Activated naive CD8-positive, alpha-beta T cell treated with anti-CD3 and anti-CD28 coated beads, Interleukin-2, amount 10 ng/mL, durations not matched to agents 7 days and 5 days (primary cell): Measurements from ENCODE around the gene NAA16. TPM values are rescaled to one million over a fixed set of nuclear protein-coding genes. Genes with fewer than 3 reads are reported as not detected.

ENCODE experiments used
- ATAC-seq: fragments of 150-1000 bp; cut with Tn5 transposase; one replicate; pipeline ENCODE4 v1.10.0; 2021; ENCODE audit warnings: low read depth, moderate library complexity
- POLR2A ChIA-PET: fragments of 350-600 bp; sonication (Branson Sonifier 250); formaldehyde crosslinking; loops from one replicate; lab custom pipeline; 2021; ENCODE audit warnings: antibody characterized with exemption; lab: Charles Lee
- DNase-seq: peaks from one replicate; pipeline ENCODE4 v3.0.0; 2021
- H3K27ac Mint-ChIP-seq: one replicate; pipeline ENCODE4 v1.8.0; 2022; ENCODE audit warnings: mild to moderate bottlenecking, mixed read lengths
- H3K27me3 Mint-ChIP-seq: one replicate; pipeline ENCODE4 v1.8.0; 2022; ENCODE audit warnings: mild to moderate bottlenecking, moderate library complexity, mixed read lengths
- H3K36me3 Mint-ChIP-seq: one replicate; pipeline ENCODE4 v1.8.0; 2021; ENCODE audit warnings: mild to moderate bottlenecking, mixed read lengths
- H3K4me1 Mint-ChIP-seq: one replicate; pipeline ENCODE4 v1.8.0; 2021; ENCODE audit warnings: mixed read lengths
- H3K4me3 Mint-ChIP-seq: one replicate; pipeline ENCODE4 v1.8.0; 2022; ENCODE audit warnings: mild to moderate bottlenecking, moderate library complexity, mixed read lengths
- H3K9me3 Mint-ChIP-seq: one replicate; pipeline ENCODE4 v1.8.0; 2021; ENCODE audit warnings: mixed read lengths
- total RNA-seq, 2 experiments: library from RNA; stranded (reverse); gene quantifications; one replicate each; pipeline ENCODE4 v1.2.3, GENCODE V29; 2021

The NAA16 gene
- total RNA-seq, 2 experiments from 2014 or later = 41.3 to 41.8 TPM

DNA sequence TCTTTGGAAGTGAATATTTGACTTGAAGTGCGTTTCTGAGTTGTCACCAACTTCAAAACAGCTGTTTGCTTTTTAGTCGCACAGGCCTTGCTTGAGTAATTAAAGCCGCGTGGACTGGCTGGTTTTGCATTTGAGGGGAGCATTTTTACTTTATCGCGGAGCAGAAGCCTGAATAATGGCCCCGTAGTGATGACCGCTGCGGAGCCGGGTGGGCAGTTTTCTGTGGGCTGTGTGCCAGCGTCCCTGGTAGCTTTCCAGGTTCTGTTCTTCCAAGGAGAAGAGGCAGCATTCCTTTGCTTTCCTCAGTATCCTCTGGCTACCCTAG lies 1.1 kb downstream of the NAA16 start:
- no peaks in the 10 kb centered on the region for H3K27me3 Mint-ChIP-seq
- H3K9me3 Mint-ChIP-seq = no peaks in the 10 kb centered on the region
- peaks cover 31% of the 10 kb centered on the region for H3K4me1 Mint-ChIP-seq
- DNase-seq (peak; percentile 32), ATAC-seq (no peak)
- POLR2A ChIA-PET = interaction anchor here (0.7 to 0.8 kb wide), 2 partner anchors 10 to 17 kb away, joined by 3 read pairs; no protein-coding TSS in a partner anchor
- peaks cover 4% of the 10 kb centered on the region for H3K36me3 Mint-ChIP-seq
- H3K4me3 Mint-ChIP-seq = peak overlapping the region; percentile 94
- peak overlapping the region; percentile 92 for H3K27ac Mint-ChIP-seq

DNA sequence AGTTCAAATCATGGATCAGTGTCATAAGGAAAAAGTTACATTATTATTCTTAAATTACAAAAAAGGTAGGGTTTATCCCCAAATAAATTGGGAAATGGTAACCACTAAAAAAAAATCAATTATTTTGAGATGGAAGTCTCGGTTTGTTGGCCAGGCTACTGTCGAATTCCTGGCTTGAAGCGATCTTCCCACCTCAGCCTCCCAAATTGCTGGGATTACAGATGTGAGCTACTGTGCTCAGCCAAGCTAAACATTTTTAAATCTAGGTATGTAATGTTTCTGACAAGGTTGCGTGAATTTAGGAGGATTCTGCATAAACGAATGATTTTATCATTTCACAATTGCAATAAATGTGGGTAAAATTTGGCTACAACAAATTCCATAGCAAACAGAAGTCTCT lies 2.0 kb downstream of the NAA16 start:
- Mint-ChIP-seq H3K9me3 (no peaks in the 10 kb centered on the region), H3K4me3 (peak overlapping the region; percentile 65), H3K4me1 (peaks cover 32% of the 10 kb centered on the region), H3K36me3 (peaks cover 11% of the 10 kb centered on the region), H3K27ac (no peak overlapping the region), H3K27me3 (no peaks in the 10 kb centered on the region)
- DNase-seq (no peak), ATAC-seq (no peak)
- POLR2A ChIA-PET = no interaction called here

DNA sequence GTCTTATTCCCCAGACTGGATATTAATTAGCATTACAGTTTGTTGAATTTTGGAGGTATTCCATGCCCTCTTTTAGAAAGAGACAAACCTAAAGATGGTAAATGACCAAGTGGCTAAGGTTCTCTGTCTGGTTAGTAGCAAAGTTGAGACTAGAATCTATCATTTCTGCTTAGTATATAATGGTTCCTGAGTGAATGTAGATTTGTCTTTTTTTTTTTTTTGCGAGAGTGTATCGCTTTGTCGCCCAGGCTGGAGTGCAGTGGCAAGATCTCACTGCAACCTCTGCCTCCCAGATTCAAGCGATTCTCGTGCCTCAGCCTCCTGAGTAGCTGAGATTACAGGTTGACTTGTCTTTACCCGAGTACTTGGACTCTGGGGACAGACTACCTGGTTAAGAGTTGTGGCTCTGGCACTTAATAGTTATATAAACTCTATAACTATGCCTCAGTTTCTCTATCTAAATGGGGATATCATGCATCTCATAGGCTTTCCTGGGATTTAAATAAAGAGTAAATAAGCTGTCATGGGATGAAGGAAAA lies 2.7 kb downstream of the NAA16 start:
- H3K36me3 Mint-ChIP-seq = peaks cover 14% of the 10 kb centered on the region
- no peaks in the 10 kb centered on the region for H3K27me3 Mint-ChIP-seq
- peak overlapping the region; percentile 65 for H3K4me3 Mint-ChIP-seq
- POLR2A ChIA-PET = interaction anchor here (0.7 kb wide), 1 partner anchor 157 kb away, joined by 3 read pairs; no protein-coding TSS in a partner anchor
- ATAC-seq (no peak), DNase-seq (no peak)
- H3K4me1 Mint-ChIP-seq = peaks cover 32% of the 10 kb centered on the region
- H3K9me3 Mint-ChIP-seq = no peaks in the 10 kb centered on the region
- H3K27ac Mint-ChIP-seq = peak overlapping the region; percentile 28

DNA sequence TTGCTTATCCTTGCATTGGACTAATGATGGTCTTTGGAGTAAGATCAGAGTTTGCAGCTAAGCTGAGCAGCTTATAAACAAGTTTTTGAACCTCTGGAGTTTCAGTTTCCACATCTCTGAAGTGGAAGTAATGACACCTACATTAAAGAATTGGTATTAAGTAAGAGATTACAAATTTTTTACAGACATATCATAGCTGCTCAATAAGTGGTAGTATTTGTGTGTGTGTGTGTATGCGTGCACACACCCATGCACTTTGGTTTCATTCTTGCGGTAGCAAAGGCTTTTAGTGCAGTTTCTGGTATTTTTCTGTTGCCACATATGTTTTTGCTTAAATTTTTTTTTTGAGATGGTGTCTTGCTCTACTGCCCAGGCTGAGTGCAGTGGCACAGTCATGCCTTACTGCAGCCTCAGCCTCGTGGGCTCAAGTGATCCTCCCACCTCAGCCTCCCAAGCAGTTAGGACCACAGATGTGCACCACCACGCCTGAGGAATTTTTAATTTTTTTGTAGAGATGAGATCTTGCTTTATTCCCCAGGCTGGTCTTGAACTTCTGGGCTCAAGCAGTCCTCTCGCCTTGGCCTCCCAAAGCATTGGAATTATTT lies 4.5 kb downstream of the NAA16 start:
- peak overlapping the region; percentile 65 for H3K4me3 Mint-ChIP-seq
- POLR2A ChIA-PET = no interaction called here
- H3K4me1 Mint-ChIP-seq = peaks cover 32% of the 10 kb centered on the region
- H3K27me3 Mint-ChIP-seq = no peaks in the 10 kb centered on the region
- peak overlapping the region; percentile 37 for H3K27ac Mint-ChIP-seq
- H3K9me3 Mint-ChIP-seq = no peaks in the 10 kb centered on the region
- DNase-seq (no peak), ATAC-seq (no peak)
- H3K36me3 Mint-ChIP-seq = peaks cover 22% of the 10 kb centered on the region

DNA sequence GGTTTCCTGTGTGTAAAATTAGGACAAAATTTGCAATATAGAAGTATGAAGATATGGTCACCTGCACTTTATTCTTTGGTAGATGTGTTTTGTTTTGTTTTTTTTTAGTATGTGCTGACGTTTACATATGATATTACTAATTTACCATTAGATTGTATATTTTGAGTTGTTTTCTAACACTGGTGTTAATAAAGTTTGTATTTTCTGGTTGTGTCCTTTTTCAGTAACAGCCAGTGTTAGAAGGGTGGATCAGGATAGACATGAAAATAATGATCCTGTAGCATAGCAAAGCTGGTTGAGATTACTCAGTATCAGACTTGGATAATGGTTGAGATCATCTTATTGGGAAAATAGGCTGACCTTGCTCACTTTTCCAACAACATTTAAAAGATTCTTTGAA lies 6.2 kb downstream of the NAA16 start:
- H3K4me3 Mint-ChIP-seq = no peak overlapping the region
- POLR2A ChIA-PET = no interaction called here
- H3K4me1 Mint-ChIP-seq = peaks cover 36% of the 10 kb centered on the region
- ATAC-seq = no peak
- H3K27me3 Mint-ChIP-seq = no peaks in the 10 kb centered on the region
- H3K36me3 Mint-ChIP-seq = peaks cover 33% of the 10 kb centered on the region
- DNase-seq = no peak
- no peaks in the 10 kb centered on the region for H3K9me3 Mint-ChIP-seq
- no peak overlapping the region for H3K27ac Mint-ChIP-seq

DNA sequence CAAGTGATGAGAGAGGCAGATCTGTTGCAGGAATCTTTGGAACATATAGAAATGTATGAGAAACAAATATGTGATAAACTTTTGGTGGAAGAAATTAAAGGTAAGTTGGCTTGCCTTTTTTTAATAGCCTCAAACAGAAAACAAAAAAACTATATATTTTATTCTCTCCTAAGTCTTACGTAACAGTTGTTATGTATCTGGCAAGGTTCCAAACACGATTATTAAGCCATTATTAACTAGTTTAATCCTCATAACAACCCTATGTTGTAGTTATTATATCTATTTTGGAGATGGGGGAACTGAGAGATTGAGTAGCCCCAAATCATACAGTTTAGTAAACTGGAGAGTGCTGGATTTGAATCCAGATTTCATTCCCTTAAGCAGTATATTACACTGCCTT lies 14.7 kb downstream of the NAA16 start:
- DNase-seq (no peak), ATAC-seq (no peak)
- POLR2A ChIA-PET = no interaction called here
- H3K27me3 Mint-ChIP-seq = no peaks in the 10 kb centered on the region
- peaks cover 29% of the 10 kb centered on the region for H3K4me1 Mint-ChIP-seq
- no peak overlapping the region for H3K27ac Mint-ChIP-seq
- H3K36me3 Mint-ChIP-seq = peaks cover 36% of the 10 kb centered on the region
- H3K4me3 Mint-ChIP-seq = no peak overlapping the region
- no peaks in the 10 kb centered on the region for H3K9me3 Mint-ChIP-seq

DNA sequence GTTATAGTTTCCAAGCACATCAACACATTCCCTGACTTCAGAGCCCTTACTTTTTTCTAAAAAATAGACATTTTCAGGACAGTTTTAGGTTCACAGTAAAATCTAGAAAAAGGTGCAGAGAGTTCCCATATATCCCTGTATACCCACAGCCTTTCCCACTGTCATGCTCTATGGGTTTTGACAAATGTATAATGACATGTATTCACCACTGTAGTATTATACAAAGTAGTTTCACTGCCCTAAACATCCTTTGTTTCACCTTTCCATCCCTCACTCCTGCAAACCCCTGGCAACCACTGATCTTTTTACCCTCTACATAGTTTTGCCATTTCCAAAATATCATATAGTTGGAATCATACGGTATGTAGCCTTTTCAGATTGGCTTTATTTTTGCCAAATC lies 15.6 kb downstream of the NAA16 start:
- POLR2A ChIA-PET = no interaction called here
- DNase-seq (no peak), ATAC-seq (no peak)
- H3K36me3 Mint-ChIP-seq = peaks cover 36% of the 10 kb centered on the region
- H3K4me3 Mint-ChIP-seq = no peak overlapping the region
- H3K9me3 Mint-ChIP-seq = no peaks in the 10 kb centered on the region
- no peaks in the 10 kb centered on the region for H3K27me3 Mint-ChIP-seq
- H3K27ac Mint-ChIP-seq = no peak overlapping the region
- peaks cover 30% of the 10 kb centered on the region for H3K4me1 Mint-ChIP-seq

DNA sequence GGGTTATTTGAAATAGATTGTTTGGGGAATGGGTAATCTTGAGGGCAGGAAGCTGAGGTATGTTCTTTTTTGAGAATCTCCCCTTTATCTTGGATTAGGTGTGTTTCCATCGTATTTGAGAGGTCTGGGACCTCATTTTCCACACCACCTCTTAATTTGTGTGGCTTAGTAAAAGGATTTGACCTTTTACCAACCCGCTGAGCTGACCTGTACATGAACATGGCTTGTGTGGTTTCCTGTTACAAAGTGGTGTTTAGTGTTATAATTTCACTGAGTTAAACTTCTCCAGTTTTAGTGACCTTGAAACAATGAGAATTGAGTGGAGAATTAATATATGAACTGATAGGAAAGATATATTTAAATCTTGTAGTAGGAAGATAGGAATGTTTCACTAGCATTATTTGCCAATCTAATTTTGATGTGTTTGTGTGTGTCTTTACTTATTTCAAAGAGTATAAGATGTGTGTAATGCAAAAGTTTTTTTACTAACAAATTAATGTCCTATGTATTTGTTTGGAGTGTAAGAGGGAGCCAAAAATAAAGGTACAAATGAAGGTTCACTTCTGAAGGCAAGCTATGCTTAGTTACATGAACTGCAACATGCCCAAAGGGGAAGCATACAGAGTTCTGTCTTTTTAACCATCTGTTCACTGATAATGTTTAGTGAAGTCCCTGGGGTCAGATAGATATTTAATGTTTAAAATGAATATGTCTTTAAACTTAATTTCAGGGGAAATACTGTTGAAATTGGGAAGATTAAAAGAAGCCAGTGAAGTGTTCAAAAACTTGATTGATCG lies 17.1 kb downstream of the NAA16 start:
- Mint-ChIP-seq H3K4me1 (peaks cover 25% of the 10 kb centered on the region), H3K27ac (peak overlapping the region; percentile 32), H3K27me3 (no peaks in the 10 kb centered on the region), H3K36me3 (peaks cover 34% of the 10 kb centered on the region), H3K9me3 (no peaks in the 10 kb centered on the region), H3K4me3 (peak overlapping the region; percentile 51)
- DNase-seq (no peak), ATAC-seq (peak; percentile 30)
- POLR2A ChIA-PET = no interaction called here

DNA sequence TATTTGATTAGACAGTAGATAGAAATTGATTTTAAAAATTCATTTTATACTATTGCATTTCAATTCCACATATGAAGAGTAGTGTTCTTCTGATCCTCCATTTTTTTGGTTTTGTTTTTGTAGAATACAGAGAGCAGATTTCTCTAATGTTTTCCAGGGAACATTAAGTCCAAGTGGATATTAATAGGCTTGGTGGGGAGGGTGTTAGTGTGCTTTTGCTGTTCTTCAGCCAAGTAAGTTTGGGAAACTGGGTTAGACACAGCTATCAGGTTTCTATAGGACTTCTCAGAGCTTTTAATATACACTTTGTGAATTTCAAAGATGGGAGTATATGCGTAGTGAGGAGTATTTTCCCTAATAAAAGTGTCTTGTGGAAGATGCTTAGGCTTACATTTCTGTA lies 21.8 kb downstream of the NAA16 start:
- POLR2A ChIA-PET = no interaction called here
- DNase-seq (no peak), ATAC-seq (no peak)
- Mint-ChIP-seq H3K4me3 (no peak overlapping the region), H3K36me3 (peaks cover 43% of the 10 kb centered on the region), H3K27me3 (no peaks in the 10 kb centered on the region), H3K9me3 (no peaks in the 10 kb centered on the region), H3K27ac (no peak overlapping the region), H3K4me1 (peaks cover 17% of the 10 kb centered on the region)

DNA sequence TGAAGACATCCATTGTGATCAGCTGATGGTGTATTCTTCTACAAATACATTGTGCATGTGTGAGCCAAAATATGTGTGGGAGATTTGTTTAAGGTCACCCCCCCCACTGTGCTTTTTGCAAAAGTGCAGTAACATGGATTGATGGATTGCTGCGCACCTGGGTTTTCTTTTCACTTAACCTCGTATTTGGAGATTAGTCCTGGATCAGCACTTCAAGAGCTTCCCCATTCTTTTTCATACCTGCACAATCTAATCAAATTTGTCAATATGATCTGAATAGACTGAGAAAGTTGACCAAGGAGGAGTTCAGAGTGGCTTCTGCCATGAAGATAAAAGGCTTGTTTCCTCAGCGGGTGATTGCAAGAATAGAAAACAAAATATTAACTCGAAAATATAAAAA lies 23.7 kb downstream of the NAA16 start:
- H3K36me3 Mint-ChIP-seq = peaks cover 46% of the 10 kb centered on the region
- no peaks in the 10 kb centered on the region for H3K27me3 Mint-ChIP-seq
- POLR2A ChIA-PET = no interaction called here
- H3K4me1 Mint-ChIP-seq = peaks cover 7% of the 10 kb centered on the region
- no peak for DNase-seq
- no peak overlapping the region for H3K27ac Mint-ChIP-seq
- H3K4me3 Mint-ChIP-seq = no peak overlapping the region
- no peak for ATAC-seq
- H3K9me3 Mint-ChIP-seq = no peaks in the 10 kb centered on the region

DNA sequence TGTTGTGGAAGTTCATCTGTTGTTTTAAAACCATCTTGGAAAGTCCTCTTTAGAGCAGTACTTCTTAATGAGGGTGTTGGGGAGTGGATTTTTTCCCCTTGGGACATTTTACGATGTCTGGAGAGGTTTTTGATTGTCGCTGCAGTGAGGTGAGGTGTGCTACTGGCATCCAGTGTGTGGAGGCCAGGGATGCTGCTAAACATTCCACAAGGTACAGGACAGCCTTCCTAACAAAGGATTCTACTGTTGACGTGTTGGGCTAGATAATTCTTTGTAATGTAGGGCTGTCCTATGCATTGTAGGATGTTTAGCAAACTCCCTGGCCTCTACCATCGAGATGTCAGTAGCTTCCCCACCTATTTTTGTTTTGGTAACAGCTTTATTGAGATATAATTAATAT lies 33.3 kb downstream of the NAA16 start:
- DNase-seq = no peak
- Mint-ChIP-seq H3K27ac (no peak overlapping the region), H3K4me3 (no peak overlapping the region), H3K4me1 (peaks cover 13% of the 10 kb centered on the region), H3K36me3 (peaks cover 67% of the 10 kb centered on the region), H3K9me3 (peaks cover 2% of the 10 kb centered on the region), H3K27me3 (no peaks in the 10 kb centered on the region)
- POLR2A ChIA-PET = no interaction called here
- ATAC-seq = no peak

DNA sequence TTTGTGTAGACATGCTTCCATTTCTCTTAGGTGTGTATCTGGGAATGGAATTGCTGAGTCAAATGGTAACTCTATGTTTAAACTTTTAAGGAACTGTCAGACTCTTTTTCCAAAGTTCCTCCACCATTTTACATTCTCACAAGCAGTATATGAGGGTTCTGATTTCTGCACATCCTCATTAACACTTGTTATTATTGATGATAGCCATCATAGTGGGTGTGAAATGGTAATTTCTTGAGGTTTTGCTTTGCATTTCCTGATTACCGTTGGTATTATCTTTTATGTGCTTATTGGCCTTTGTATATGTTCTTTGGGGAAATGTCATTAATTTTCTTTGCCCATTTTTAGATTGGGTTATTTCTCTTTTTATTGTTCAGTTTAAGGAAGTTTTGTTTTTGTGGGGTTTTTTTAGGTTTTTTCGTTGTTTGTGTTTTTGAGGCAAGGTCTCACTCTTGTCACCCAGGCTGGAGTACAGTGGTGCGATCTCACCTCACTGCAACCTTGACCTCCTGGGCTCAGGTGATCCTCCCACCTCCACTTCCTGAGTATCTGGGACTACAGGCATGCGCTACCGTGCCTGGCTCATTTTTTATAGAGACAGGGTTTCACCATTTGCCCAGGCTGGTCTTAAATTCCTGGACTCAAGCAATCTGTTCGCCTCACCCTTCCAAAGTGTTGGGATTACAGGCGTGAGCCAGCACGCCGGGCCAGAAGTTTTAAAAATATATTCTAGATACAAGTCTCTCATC lies 34.3 kb downstream of the NAA16 start:
- DNase-seq = no peak
- Mint-ChIP-seq H3K27me3 (no peaks in the 10 kb centered on the region), H3K4me1 (peaks cover 13% of the 10 kb centered on the region), H3K9me3 (peaks cover 2% of the 10 kb centered on the region), H3K4me3 (no peak overlapping the region), H3K27ac (peak overlapping the region; percentile 5), H3K36me3 (peaks cover 63% of the 10 kb centered on the region)
- no peak for ATAC-seq
- POLR2A ChIA-PET = no interaction called here

DNA sequence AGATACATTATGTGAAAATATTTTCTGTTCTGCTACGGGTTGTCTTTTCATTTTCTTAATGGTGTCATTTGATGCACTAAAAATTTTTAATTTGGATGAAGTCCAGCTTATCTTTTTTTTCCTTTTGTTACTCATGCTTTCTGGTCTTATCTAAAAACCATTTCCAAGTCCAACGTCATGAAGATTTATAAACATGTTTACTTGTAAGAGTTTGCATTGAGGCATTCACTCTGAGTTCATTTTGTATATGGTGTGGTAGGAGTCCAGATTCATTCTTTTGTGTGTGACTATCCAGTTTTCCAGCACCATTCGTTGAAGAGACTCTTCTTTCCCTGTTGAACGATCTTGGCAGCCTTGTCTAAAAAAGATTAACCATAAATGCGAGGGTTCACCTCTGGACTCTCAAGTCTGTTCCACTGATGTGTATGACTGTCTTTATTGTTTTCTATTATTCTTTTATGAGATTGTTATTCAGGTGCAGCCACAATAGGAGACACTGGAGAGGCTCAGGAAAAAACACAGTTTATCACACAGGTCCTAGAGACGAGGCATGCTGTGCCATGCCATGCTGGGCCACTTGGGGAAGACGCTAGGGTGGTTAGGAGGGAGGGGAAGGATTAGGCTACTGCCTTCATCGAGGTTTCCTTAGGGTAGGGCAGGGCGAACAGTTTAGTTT lies 35.0 kb downstream of the NAA16 start:
- Mint-ChIP-seq H3K36me3 (peaks cover 60% of the 10 kb centered on the region), H3K4me1 (peaks cover 11% of the 10 kb centered on the region), H3K27ac (no peak overlapping the region), H3K9me3 (no peaks in the 10 kb centered on the region), H3K27me3 (no peaks in the 10 kb centered on the region), H3K4me3 (no peak overlapping the region)
- DNase-seq (no peak), ATAC-seq (no peak)
- POLR2A ChIA-PET = no interaction called here
